Tibial nerve (tissue), 3 donors: ENCODE data around the gene REV3L.

Experiments used
- POLR2A ChIP-seq, 2 donors: fragments of 450-650 bp; IDR thresholded peaks; one replicate each; pipeline ENCODE4 v1.6.1; 2017; ENCODE audit warnings: antibody characterized with exemption in 2 of 2, mild to moderate bottlenecking in 2 of 2, moderate library complexity in 2 of 2
- TF ChIP-seq, protein P1 (sequence below), 5 experiments: fragments of 200-600 bp in 3 of 5; fragments of 450-650 bp in 2 of 5; sonication (generic) in 3 of 5; IDR thresholded peaks; one replicate each; pipeline ENCODE4 v1.5.1; 2016 to 2019; ENCODE audit warnings: antibody characterized with exemption in 5 of 5, mild to moderate bottlenecking in 3 of 5, moderate library complexity in 2 of 5

DNA sequence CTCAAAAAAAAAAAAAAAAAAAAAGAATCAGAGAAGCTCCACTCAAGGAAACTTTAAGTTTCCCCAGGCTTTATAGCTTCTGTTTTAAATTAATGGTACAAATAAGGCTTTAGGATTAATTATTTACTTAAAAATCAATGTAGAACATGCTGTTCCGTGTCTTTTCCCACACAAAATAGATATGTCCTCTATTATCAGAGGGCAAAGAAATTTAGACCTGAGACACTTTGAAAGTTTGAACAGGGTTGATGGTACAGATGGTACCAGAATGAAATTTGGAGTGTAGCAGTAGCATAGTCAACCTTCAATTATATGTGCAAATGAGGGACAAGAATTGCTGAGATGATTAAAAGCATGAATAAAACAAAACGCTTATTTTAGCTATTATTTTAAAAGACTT lies 32.2 kb upstream of the REV3L start:
- TF ChIP-seq, protein P1, sequence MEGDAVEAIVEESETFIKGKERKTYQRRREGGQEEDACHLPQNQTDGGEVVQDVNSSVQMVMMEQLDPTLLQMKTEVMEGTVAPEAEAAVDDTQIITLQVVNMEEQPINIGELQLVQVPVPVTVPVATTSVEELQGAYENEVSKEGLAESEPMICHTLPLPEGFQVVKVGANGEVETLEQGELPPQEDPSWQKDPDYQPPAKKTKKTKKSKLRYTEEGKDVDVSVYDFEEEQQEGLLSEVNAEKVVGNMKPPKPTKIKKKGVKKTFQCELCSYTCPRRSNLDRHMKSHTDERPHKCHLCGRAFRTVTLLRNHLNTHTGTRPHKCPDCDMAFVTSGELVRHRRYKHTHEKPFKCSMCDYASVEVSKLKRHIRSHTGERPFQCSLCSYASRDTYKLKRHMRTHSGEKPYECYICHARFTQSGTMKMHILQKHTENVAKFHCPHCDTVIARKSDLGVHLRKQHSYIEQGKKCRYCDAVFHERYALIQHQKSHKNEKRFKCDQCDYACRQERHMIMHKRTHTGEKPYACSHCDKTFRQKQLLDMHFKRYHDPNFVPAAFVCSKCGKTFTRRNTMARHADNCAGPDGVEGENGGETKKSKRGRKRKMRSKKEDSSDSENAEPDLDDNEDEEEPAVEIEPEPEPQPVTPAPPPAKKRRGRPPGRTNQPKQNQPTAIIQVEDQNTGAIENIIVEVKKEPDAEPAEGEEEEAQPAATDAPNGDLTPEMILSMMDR (IDR thresholded peaks at IDR 0.05): no peak
- no peak for TF ChIP-seq POLR2A (IDR thresholded peaks at IDR 0.05)
